Breast epithelium (tissue), 3 donors: Measurements from ENCODE around the gene MAML3.

Source experiments
- CTCF ChIP-seq, 3 donors: fragments of 450-650 bp; IDR thresholded peaks; one replicate each; pipeline ENCODE4 v1.5.1; 2016 to 2017; ENCODE audit warnings: antibody characterized with exemption in 3 of 3, mild to moderate bottlenecking in 3 of 3, moderate library complexity in 3 of 3
- POLR2A ChIP-seq: fragments of 450-650 bp; IDR thresholded peaks from one replicate; pipeline ENCODE4 v1.6.1; 2016; ENCODE audit warnings: antibody characterized with exemption, mild to moderate bottlenecking, moderate library complexity
- POLR2AphosphoS5 ChIP-seq, 3 donors: sonication (generic); formaldehyde crosslinking; IDR thresholded peaks; one replicate each; pipeline ENCODE4 v1.6.1; 2017; ENCODE audit warnings: antibody characterized with exemption in 3 of 3

DNA sequence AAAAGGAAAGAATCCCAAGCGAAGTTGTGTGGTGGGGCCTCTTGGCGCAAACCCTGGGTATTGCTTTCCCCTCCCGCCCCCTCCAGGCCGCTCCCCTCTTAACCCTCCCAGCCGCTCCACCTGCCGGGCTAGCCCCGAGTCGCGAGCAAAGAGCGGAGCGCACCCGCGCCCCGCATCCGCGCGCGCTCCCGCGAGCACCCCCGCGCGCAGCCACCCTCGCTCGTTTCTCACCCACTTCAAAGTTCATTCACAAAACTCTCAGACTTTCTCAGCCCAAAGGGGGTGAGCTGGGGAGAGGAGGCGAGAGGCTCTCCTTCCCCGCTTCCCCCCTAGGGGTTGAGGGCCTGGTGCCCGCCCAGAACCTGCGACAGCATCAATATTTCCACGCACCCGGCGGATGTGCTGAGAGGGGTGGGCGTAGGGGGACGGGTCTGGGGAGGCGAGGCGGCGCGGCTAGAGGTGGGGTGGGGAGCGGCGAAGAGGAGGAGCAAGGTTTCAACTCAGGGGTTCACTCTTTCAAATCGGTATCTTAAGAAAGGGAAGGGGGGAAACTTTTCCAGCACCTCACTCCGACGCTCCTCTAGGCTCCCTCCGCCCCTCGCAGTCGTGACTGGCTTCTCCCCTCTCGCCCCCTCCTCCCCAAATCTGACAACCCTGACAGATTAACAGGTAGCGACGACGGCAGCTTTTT, 1.8 kb downstream of the MAML3 start:
- TF ChIP-seq POLR2A = no peak
- peak in 2 of 3 donors; percentile 8 to 17 for TF ChIP-seq CTCF (IDR thresholded peaks at IDR 0.05)
- TF ChIP-seq POLR2AphosphoS5 (IDR thresholded peaks at IDR 0.05) = peak in 2 of 3 donors; percentile 20 to 42
